IMR-90 (cell line): ENCODE measurements around the gene INSR. TPM values are rescaled to one million over a fixed set of nuclear protein-coding genes. Genes with fewer than 3 reads are reported as not detected.

Experiments
- ATAC-seq: fragments of 200-7000 bp; cut with Tn5 transposase; 2 replicates; pipeline ENCODE4 v1.9.1; 2020; ENCODE audit warnings: low read depth, mild to moderate bottlenecking, moderate library complexity
- BruUV-seq: library from RNA; stranded (reverse); fragments of 400-500 nt; replicated peaks from 2 replicates; lab custom pipeline; 2021; lab: Mats Ljungman, UMichigan
- CTCF ChIA-PET: fragments of 300-600 bp; formaldehyde crosslinking; extraction: SDS; loops from one replicate; lab custom pipeline; 2021; ENCODE audit warnings: antibody characterized with exemption; lab: Yijun Ruan, JAX
- POLR2A ChIA-PET: fragments of 300-600 bp; sonication (Branson Sonifier 250); formaldehyde crosslinking; loops from one replicate; lab custom pipeline; 2022; ENCODE audit warnings: antibody characterized with exemption; ENCODE audit not compliant: unreplicated experiment; lab: Charles Lee
- DNase-seq: peaks from one replicate; pipeline ENCODE4 v3.0.0; 2013
- H2AFZ ChIP-seq: replicated peaks from 2 replicates; pipeline ENCODE3; 2013; ENCODE audit warnings: low read length, mild to moderate bottlenecking; ENCODE audit not compliant: poor library complexity
- H2AK5ac ChIP-seq: 2 replicates; pipeline ENCODE4 v1.6.1; 2013; ENCODE audit warnings: low read depth, low read length, inconsistent platforms
- H2AK9ac ChIP-seq: replicated peaks from 2 replicates; pipeline ENCODE3; 2013; ENCODE audit warnings: mild to moderate bottlenecking, low read depth, low read length, moderate library complexity; ENCODE audit not compliant: poor library complexity
- H2BK120ac ChIP-seq: 2 replicates; pipeline ENCODE4 v1.6.1; 2013; ENCODE audit warnings: low read depth, low read length, inconsistent platforms
- H2BK15ac ChIP-seq: 3 replicates; pipeline ENCODE4 v1.6.1; 2013; ENCODE audit warnings: low read depth, low read length, inconsistent platforms
- H2BK20ac ChIP-seq: 2 replicates; pipeline ENCODE4 v1.6.1; 2013; ENCODE audit warnings: low read depth, mild to moderate bottlenecking, inconsistent platforms, low read length, moderate library complexity
- H2BK5ac ChIP-seq: 2 replicates; pipeline ENCODE4 v1.6.1; 2013; ENCODE audit warnings: mild to moderate bottlenecking, low read depth, low read length, inconsistent platforms; ENCODE audit not compliant: poor library complexity, severe bottlenecking
- H3K14ac ChIP-seq: replicated peaks from 2 replicates; pipeline ENCODE4 v1.6.1; 2013; ENCODE audit warnings: low read depth, low read length, inconsistent platforms
- H3K18ac ChIP-seq: 2 replicates; pipeline ENCODE4 v1.6.1; 2013; ENCODE audit warnings: low read depth, low read length, control low read depth
- H3K23ac ChIP-seq: 2 replicates; pipeline ENCODE4 v1.6.1; 2013; ENCODE audit warnings: low read depth, low read length, inconsistent platforms
- H3K27ac ChIP-seq: 2 replicates; pipeline ENCODE4 v1.5.1; 2013; ENCODE audit warnings: mild to moderate bottlenecking, control low read depth, low read length; ENCODE audit not compliant: insufficient read depth
- H3K27me3 ChIP-seq: 2 replicates; pipeline ENCODE4 v1.6.1; 2013; ENCODE audit warnings: low read length; ENCODE audit not compliant: control insufficient read depth, insufficient read depth
- H3K36me3 ChIP-seq: 2 replicates; pipeline ENCODE4 v1.6.1; 2013; ENCODE audit warnings: low read length, mixed read lengths; ENCODE audit not compliant: control insufficient read depth, insufficient read depth
- H3K4ac ChIP-seq: 2 replicates; pipeline ENCODE4 v1.6.1; 2013; ENCODE audit warnings: low read depth, low read length, inconsistent platforms
- H3K4me1 ChIP-seq: 2 replicates; pipeline ENCODE4 v1.6.1; 2013; ENCODE audit warnings: low read length, mixed read lengths; ENCODE audit not compliant: control insufficient read depth, insufficient read depth
- H3K4me2 ChIP-seq: 2 replicates; pipeline ENCODE4 v1.6.1; 2013; ENCODE audit warnings: low read depth, mild to moderate bottlenecking, control low read depth, low read length, moderate library complexity
- H3K4me3 ChIP-seq: 2 replicates; pipeline ENCODE4 v1.5.1; 2013; ENCODE audit warnings: low read depth, mild to moderate bottlenecking, control low read depth, low read length, moderate library complexity; ENCODE audit not compliant: insufficient read depth
- H3K56ac ChIP-seq: 2 replicates; pipeline ENCODE4 v1.6.1; 2013; ENCODE audit warnings: low read length, inconsistent platforms; ENCODE audit not compliant: insufficient read depth; ENCODE audit errors: extremely low read depth
- H3K79me1 ChIP-seq, 2 experiments: 2 replicates each; pipeline ENCODE4 v1.6.1; 2013; ENCODE audit warnings: low read length in 2 of 2, inconsistent platforms in 1 of 2, low read depth in 1 of 2
- H3K9ac ChIP-seq: 2 replicates; pipeline ENCODE4 v1.6.1; 2013; ENCODE audit warnings: low read depth, low read length, control low read depth
- H3K9me1 ChIP-seq: 2 replicates; pipeline ENCODE4 v1.6.1; 2013; ENCODE audit warnings: low read length, inconsistent platforms; ENCODE audit not compliant: insufficient read depth
- H3K9me3 ChIP-seq: 2 replicates; pipeline ENCODE4 v1.6.1; 2013; ENCODE audit warnings: low read length; ENCODE audit not compliant: control insufficient read depth, insufficient read depth
- H4K20me1 ChIP-seq: 2 replicates; pipeline ENCODE4 v1.6.1; 2013; ENCODE audit warnings: low read length, inconsistent platforms; ENCODE audit not compliant: insufficient read depth
- H4K5ac ChIP-seq: 2 replicates; pipeline ENCODE4 v1.6.1; 2013; ENCODE audit warnings: mild to moderate bottlenecking, low read depth, low read length, control low read depth
- H4K8ac ChIP-seq, 2 experiments: 2 replicates each; pipeline ENCODE4 v1.6.1; 2013; ENCODE audit warnings: low read depth in 2 of 2, low read length in 2 of 2, control low read depth in 1 of 2, inconsistent platforms in 1 of 2
- H4K91ac ChIP-seq: 2 replicates; pipeline ENCODE4 v1.6.1; 2013; ENCODE audit warnings: low read depth, low read length, inconsistent platforms; ENCODE audit not compliant: insufficient read depth
- BHLHE40 ChIP-seq: fragments of 150-350 bp; IDR thresholded peaks from 2 replicates; pipeline ENCODE4 v1.6.1; 2016; ENCODE audit warnings: mild to moderate bottlenecking, low read depth, low read length
- CEBPB ChIP-seq: IDR thresholded peaks from 2 replicates; pipeline ENCODE4 v1.6.1; 2012; ENCODE audit warnings: low read depth, low read length, improper control_type of control experiment
- MAFK ChIP-seq: IDR thresholded peaks from 2 replicates; pipeline ENCODE4 v1.6.1; 2012; ENCODE audit warnings: low read depth, low read length, improper control_type of control experiment
- SMC3 ChIP-seq: fragments of 150-350 bp; IDR thresholded peaks from 2 replicates; pipeline ENCODE4 v1.6.1; 2016; ENCODE audit warnings: low read depth, mild to moderate bottlenecking, antibody characterized with exemption, low read length, moderate library complexity
- WGBS, 2 experiments: methylation state at CpG; one replicate each; pipeline versions ENCODE4 v1.1.5 to v1.1.7; 2013; ENCODE audit warnings: missing lambda C conversion rate in 2 of 2; ENCODE audit not compliant: insufficient read length in 1 of 2; ENCODE audit errors: extremely low coverage in 2 of 2; 5-methylcytosine and 5-hydroxymethylcytosine counted together
- dilution Hi-C: fragments of 300-500 bp; cut with HindIII; formaldehyde crosslinking; loops from one replicate; pipeline ENCODE4 v1.14.3; 2018; ENCODE audit warnings: low sequenced_read_pairs; ENCODE audit not compliant: unreplicated experiment
- in situ Hi-C: fragments of 300-500 bp; cut with MboI; formaldehyde crosslinking; loops from 3 replicates; pipeline ENCODE4 v1.14.3; 2019; ENCODE audit warnings: low sequenced_read_pairs, inconsistent platforms, mixed read lengths
- intact Hi-C: fragments of 100-400 bp; cut with micrococcal nuclease; formaldehyde crosslinking; loops from 2 replicates; pipeline ENCODE4 v1.10.0; 2022
- polyA plus RNA-seq, 3 experiments: library from polyadenylated mRNA; depleted of rRNA; stranded (reverse); fragments of >200 nt; gene quantifications; 2 replicates each; pipeline ENCODE4 v1.2.3, GENCODE V29; 2012; ENCODE audit warnings: low replicate concordance in 1 of 3
- total RNA-seq: library from RNA; depleted of rRNA; stranded (reverse); fragments of >200 nt; gene quantifications from 2 replicates; pipeline ENCODE4 v1.2.3, GENCODE V29; 2012

INSR gene
- total and polyA plus RNA-seq, 2 of the 4 experiments (the other 2 are of a cell fraction): 2.8 to 7.9 TPM

DNA sequence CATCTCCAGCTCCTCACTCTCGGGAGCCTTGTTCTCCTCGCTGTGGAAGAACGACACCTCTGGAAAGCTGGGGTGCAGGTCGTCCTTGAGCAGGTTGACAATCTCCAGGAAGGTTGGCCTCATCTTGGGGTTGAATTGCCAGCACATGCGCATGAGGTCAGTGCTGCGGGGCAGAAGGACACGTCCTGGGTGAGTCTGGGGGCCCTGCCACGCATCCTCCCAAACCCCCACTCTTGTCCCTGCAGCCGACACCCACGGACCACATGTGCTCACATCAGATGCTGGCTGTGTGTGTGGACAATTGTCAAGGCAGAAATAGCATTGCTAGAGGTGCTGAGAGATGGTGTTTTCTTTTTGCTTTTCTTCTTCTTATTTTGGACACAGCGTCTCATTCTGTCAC lies 177.0 kb downstream of the INSR start:
- ChIA-PET CTCF (no interaction called here), POLR2A (no interaction called here)
- intact Hi-C loops (no loop called here), in situ Hi-C loops (loop anchor here (25.0 kb wide), 1 partner anchor 695 kb away; no protein-coding TSS in a partner anchor), dilution Hi-C loops (no loop called here)
- no peak overlapping the region for H3K27ac ChIP-seq
- no peak for ATAC-seq
- no peak overlapping the region for H3K14ac ChIP-seq
- no peak overlapping the region for H3K18ac ChIP-seq
- H2BK120ac ChIP-seq: no peak overlapping the region
- H3K27me3 ChIP-seq: no peaks in the 10 kb centered on the region
- H3K79me1 ChIP-seq: no peaks in the 10 kb centered on the region
- H2AK5ac ChIP-seq: no peak overlapping the region
- H2BK5ac ChIP-seq: no peak overlapping the region
- no peak overlapping the region for H3K4me2 ChIP-seq
- DNase-seq: no peak
- H4K91ac ChIP-seq: no peak overlapping the region
- TF ChIP-seq SMC3 (no peak), MAFK (no peak), BHLHE40 (no peak), CEBPB (no peak)
- no peak overlapping the region for H3K9ac ChIP-seq
- H4K8ac ChIP-seq: no peak overlapping the region
- H3K4me1 ChIP-seq: no peaks in the 10 kb centered on the region
- H3K4me3 ChIP-seq: no peak overlapping the region
- 100% methylated on average over 1 of the region's 11 CpGs; no CpG with 5 or more reads in 1 of the 2 experiments for WGBS, 2 experiments
- no peak overlapping the region for H2AK9ac ChIP-seq
- H3K9me3 ChIP-seq: peaks cover 3% of the 10 kb centered on the region; the same call in 1 of the 2 replicates
- no peak overlapping the region for H3K4ac ChIP-seq
- H2BK15ac ChIP-seq: no peak overlapping the region
- H4K5ac ChIP-seq: no peak overlapping the region
- no peak overlapping the region for H2BK20ac ChIP-seq
- BruUV-seq: no TSS peak
- H3K23ac ChIP-seq: no peak overlapping the region
- peak overlapping the region; percentile 51 for H2AFZ ChIP-seq
- no peaks in the 10 kb centered on the region for H3K9me1 ChIP-seq
- H4K20me1 ChIP-seq: no peaks in the 10 kb centered on the region
- no peak overlapping the region for H3K56ac ChIP-seq
- H3K36me3 ChIP-seq: peaks cover 15% of the 10 kb centered on the region
